CD4-positive, alpha-beta T cell treated with Interleukin-6 for 4 hours (primary cell): ENCODE measurements around the gene IRF2BPL.

Experiments
- DNase-seq: peaks from one replicate; pipeline ENCODE4 v3.0.0-alpha.2; 2020; ENCODE audit warnings: mixed read lengths

The IRF2BPL gene

DNA sequence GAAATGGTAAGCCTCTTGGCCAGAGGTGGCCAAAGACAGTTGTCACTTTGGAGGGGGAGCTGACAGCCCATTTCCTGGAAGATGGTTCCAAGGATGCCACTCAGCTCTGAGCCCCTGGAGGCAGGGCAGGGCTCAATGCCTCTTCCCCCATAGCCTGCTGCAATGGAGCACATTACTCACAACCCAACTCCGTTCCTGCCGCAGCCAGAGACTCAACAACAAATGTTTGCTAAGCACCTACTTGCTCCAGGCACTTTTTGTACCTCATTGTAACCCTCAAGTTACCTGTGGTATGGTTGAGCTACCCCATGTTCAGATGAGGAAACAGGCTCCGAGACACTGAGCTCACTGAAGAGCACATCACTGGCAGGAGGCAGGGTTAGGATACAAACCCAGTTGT, 19.5 kb downstream of the IRF2BPL start:
- DNase-seq, result no peak

- DNase-seq, result no peak
These were observed 20.0 kb downstream of the IRF2BPL start for GRCh38 chr14:77008541-77008940.

- DNase-seq, result no peak
These were observed 20.5 kb downstream of the IRF2BPL start for GRCh38 chr14:77007975-77008421.

- no peak for DNase-seq
These were observed 21.1 kb downstream of the IRF2BPL start for GRCh38 chr14:77007183-77007974.

DNA sequence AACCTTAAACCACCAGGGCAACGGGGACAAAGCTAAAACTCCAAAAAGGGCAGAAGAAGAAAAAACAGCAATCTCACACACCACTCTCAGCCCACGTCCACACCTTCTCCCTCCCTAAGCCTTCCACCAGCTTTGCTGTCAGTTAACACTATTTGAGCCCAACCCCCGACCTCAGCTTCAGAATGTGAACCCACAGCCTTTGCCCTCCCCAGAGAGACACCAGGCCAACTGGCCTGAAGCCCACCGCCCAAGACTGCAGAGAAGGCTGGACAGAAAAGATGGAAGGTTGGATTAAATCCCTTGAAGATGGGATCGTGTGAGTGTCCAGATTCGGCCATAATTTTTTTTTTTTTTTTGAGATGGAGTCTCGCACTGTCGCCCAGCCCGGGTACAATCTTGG, 22.4 kb downstream of the IRF2BPL start:
- DNase-seq, result no peak

GRCh38 chr14:77005559-77005958, 22.9 kb downstream of the IRF2BPL start:
- DNase-seq, result no peak

- DNase-seq, result no peak
These were observed 23.6 kb downstream of the IRF2BPL start for GRCh38 chr14:77004711-77005460.

GRCh38 chr14:77003960-77004710, 24.4 kb downstream of the IRF2BPL start:
- DNase-seq, result no peak

- no peak for DNase-seq
These were observed 25.6 kb downstream of the IRF2BPL start for GRCh38 chr14:77002889-77003288.

GRCh38 chr14:77002335-77002734, 26.2 kb downstream of the IRF2BPL start:
- DNase-seq, result no peak

- peak; percentile 28 for DNase-seq
These were observed 27.9 kb downstream of the IRF2BPL start for GRCh38 chr14:77000340-77001270.

DNA sequence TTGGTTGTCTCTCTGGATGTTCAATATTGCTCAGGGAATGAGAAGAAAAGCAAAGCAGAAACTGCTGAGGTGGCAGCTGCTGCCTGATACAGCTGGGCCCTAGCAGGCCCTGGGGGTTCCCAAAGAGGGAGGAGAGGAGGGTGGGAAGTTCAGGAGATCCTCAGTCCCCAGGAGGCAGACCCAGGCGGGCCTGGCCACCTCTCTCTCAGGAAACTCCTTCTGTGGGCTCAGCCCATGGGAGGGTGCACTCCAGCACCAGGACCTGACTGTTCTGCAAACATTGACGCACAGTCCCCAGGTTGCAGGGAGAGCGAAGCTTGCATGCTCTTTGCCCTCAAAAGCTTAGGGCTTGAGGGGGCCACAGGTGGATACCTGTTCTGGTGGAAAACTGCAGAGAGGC, 29.6 kb downstream of the IRF2BPL start:
- no peak for DNase-seq

DNA sequence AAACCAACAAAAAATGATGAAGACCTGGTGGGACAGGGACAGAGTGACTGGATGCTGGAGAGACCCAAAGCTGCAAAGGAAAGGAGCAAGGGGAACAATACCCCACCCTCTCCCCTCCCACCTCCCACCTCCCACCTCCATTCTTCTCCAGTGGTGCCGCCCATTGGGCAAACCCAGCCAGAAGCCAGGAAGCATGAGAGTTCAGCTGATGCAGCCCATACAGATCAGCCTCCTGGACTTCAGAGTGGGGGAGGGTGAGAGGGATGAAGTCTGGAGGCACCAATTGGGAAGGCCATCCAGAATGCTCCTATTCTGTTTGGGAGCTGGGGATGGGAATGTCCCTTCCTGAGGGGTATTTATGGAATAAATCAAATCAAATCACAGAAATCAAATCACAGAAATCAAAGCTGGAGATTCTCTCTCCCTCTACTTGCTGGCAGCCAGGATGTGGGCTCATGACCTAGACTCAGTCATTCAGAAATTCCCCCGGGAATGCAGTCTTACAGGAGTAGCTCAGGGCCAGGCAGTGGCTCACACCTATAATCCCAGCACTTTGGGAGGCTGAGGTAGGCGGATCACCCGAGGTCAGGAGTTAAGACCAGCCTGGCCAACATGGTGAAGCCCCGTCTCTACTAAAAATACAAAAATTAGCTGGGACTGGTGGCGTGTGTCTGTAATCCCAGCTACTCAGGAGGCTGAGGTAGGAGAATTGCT, 31.1 kb downstream of the IRF2BPL start:
- DNase-seq, result no peak

DNA sequence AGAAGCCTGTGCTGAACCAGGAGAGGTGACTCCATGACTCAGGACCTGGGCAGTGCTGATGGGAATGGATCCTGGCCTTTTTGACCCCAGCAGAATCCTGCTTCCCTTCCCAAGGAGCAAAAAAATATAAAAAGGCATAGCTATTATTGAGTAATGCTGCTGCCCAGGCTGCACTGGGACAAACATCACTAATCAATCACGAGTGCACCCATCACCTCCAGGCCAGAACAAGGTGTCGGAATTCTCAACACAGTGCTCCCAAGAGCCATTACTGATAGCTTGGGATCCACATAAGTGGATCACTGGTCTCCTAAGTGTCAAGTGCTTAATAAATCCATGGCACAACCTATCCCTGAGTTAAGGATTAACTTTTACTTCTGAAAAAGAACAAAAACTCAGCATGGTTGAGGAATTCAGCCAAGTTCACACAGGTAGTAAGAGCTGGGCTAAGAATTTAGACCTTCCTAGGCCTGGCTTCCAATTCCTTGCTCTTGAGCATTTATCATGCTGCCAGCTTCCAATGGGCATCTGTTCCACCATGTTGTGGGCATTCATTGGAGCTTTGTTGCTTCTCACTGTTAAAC, 31.9 kb downstream of the IRF2BPL start:
- no peak for DNase-seq

DNA sequence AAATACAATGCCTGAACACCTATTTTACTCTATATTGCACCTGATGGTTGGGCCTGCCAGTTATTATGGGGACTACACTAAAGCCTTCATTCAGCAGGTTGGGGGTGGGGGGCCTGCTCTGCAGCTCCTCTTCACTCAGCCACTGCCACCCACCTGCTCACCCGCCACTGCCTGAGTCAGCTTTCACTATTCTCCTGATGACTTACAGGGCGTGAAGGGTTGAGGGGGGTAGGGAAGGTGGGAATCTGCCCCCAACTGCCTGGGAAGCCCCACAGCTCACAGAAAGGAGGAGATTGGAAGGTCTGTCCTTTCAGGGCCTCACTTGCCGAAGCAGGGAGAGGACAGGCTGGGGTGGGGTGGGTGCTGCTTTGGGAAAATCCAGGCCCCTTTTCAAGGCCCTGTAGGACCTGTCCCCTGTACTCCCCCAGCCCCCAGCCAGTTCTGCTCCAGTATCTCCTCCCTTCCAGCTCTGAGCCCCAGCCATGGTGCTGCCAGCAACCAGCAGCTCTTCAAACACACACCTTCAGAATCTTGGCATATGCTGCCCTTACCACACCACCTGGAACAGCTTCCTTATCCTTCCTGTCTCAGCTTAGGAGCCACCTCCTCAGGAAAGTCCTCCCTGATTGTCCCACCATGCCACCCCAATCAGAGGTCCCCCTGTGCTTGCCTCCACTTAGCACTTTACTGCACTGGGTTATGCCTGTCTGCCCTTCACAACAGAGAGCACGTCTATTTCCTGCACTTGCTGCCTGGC, 33.1 kb downstream of the IRF2BPL start:
- no peak for DNase-seq

- no peak for DNase-seq
These were observed 34.8 kb downstream of the IRF2BPL start for GRCh38 chr14:76993752-76994151.

DNA sequence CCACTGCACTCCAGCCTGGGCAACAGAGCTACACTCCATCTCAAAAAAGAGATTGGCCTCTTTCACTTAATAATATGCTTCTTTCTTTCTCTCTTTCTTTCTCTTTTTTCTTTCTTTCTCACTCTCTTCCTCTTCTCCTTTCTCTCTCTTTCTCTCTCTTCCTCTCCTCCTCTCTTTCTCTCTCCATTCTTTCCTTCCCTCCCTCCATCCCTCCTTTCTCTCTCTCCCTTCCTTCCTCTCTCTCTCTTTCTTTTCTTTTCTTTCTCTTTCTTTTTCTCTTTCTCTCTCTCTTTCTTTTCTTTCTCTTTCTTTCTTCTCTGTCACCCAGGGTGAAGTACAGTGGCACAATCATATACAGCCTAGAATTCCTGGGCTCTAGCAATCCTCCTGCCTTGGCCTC, 38.4 kb downstream of the IRF2BPL start:
- DNase-seq, result no peak

- no peak for DNase-seq
These were observed 40.5 kb downstream of the IRF2BPL start for GRCh38 chr14:76987956-76988520.

DNA sequence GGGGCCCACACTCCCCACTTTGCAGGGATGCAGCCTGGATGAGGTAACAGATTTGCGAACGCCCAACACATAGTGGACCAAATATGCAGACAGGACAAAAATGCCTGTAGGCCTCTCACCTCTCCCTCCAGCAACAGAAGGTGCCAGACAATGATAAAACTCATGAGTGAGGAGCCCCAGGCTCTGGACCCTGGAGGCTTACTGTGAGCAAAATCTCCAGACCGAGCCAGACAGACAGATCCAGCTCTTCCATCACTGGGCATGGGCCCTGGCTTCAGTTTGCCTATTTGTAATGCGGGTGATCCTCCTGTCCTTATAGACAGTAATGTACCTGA, 42.3 kb downstream of the IRF2BPL start:
- no peak for DNase-seq

GRCh38 chr14:76985540-76986230, 42.8 kb downstream of the IRF2BPL start:
- no peak for DNase-seq
